Measurements from ENCODE around the gene GAS6.
"Not testable (repeated sequence)": the region's sequence is repeated elsewhere in the genome, so short reads cannot be mapped to it uniquely, and the experiment has no call there.

The GAS6 gene

GRCh38 chr13:113835461-113836270 lies 28.2 kb downstream of the GAS6 start:
- no peak for DNase-seq

- DNase-seq = no peak
Observed at GRCh38 chr13:113834496-113835200, 29.2 kb downstream of the GAS6 start.

GRCh38 chr13:113834006-113834405 lies 29.9 kb downstream of the GAS6 start:
- DNase-seq = not testable (repeated sequence)

- no peak for DNase-seq
Observed at GRCh38 chr13:113833111-113833830, 30.6 kb downstream of the GAS6 start.

GRCh38 chr13:113832631-113833030 lies 31.2 kb downstream of the GAS6 start:
- DNase-seq = no peak

- no peak for DNase-seq
Observed at GRCh38 chr13:113832205-113832604, 31.7 kb downstream of the GAS6 start.

- no peak for DNase-seq
Observed at GRCh38 chr13:113831061-113831460, 32.8 kb downstream of the GAS6 start.

GRCh38 chr13:113830426-113830950 lies 33.4 kb downstream of the GAS6 start:
- not testable (repeated sequence) for DNase-seq

- DNase-seq = no peak
Observed at GRCh38 chr13:113828282-113828825, 35.5 kb downstream of the GAS6 start.

GRCh38 chr13:113827021-113827420 lies 36.9 kb downstream of the GAS6 start:
- no peak for DNase-seq

GRCh38 chr13:113826446-113826845 lies 37.4 kb downstream of the GAS6 start:
- DNase-seq = not testable (repeated sequence)

- no peak for DNase-seq
Observed at GRCh38 chr13:113825841-113826240, 38.0 kb downstream of the GAS6 start.

GRCh38 chr13:113823771-113824170 lies 40.1 kb downstream of the GAS6 start:
- no peak for DNase-seq

GRCh38 chr13:113822956-113823744 lies 40.7 kb downstream of the GAS6 start:
- no peak for DNase-seq

- DNase-seq = no peak
Observed at GRCh38 chr13:113822266-113822665, 41.6 kb downstream of the GAS6 start.

GRCh38 chr13:113821847-113822246 lies 42.0 kb downstream of the GAS6 start:
- DNase-seq = no peak

GRCh38 chr13:113820813-113821651 lies 42.8 kb downstream of the GAS6 start:
- peak; percentile 39 for DNase-seq

GRCh38 chr13:113819731-113820715 lies 43.9 kb downstream of the GAS6 start:
- DNase-seq = no peak

- no peak for DNase-seq
Observed at GRCh38 chr13:113819341-113819730, 44.5 kb downstream of the GAS6 start.

- no peak for DNase-seq
Observed at GRCh38 chr13:113818700-113819295, 45.1 kb downstream of the GAS6 start.
